ENCODE measurements around the gene ENTR1. TPM values are rescaled to one million over a fixed set of nuclear protein-coding genes. Genes with fewer than 3 reads are reported as not detected.

Gene ENTR1
- total RNA-seq, 1 donor from 2014 or later = 60.4 TPM

DNA sequence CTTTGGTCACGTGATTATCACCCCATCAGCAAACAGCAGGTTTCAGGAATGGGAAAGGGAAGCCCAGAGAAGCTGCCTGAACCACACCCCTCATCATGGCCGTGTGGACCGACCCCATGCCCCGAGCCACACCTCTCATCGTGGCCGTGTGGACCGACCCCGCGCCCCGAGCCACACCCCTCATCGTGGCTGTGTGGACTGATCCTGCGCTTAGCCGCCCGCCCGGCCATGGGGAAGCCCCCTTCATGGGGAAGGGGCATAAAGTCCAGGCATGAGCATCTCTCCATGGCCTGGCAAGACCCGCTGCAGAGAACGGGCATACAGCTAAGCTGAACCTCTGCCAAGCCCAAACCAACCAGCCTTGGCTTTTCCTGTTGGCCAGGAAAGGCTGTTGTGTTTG, 16.9 kb downstream of the ENTR1 start:
- Histone ChIP-seq H3K9me3 (no peaks in the 10 kb centered on the region), H3K4me1 (peaks cover 2% of the 10 kb centered on the region), H3K4me3 (no peak overlapping the region), H3K36me3 (peaks cover 0 to 87% of the 10 kb centered on the region in 2 donors), H3K27ac (no peak overlapping the region), H3K27me3 (no peaks in the 10 kb centered on the region)
- no peak for TF ChIP-seq POLR2AphosphoS5 (IDR thresholded peaks at IDR 0.05; ENCODE audit: insufficient read depth in 1 of 2, low read depth in 1 of 2)
- no peak for TF ChIP-seq POLR2A (IDR thresholded peaks at IDR 0.05)
- TF ChIP-seq, protein P1, sequence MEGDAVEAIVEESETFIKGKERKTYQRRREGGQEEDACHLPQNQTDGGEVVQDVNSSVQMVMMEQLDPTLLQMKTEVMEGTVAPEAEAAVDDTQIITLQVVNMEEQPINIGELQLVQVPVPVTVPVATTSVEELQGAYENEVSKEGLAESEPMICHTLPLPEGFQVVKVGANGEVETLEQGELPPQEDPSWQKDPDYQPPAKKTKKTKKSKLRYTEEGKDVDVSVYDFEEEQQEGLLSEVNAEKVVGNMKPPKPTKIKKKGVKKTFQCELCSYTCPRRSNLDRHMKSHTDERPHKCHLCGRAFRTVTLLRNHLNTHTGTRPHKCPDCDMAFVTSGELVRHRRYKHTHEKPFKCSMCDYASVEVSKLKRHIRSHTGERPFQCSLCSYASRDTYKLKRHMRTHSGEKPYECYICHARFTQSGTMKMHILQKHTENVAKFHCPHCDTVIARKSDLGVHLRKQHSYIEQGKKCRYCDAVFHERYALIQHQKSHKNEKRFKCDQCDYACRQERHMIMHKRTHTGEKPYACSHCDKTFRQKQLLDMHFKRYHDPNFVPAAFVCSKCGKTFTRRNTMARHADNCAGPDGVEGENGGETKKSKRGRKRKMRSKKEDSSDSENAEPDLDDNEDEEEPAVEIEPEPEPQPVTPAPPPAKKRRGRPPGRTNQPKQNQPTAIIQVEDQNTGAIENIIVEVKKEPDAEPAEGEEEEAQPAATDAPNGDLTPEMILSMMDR (IDR thresholded peaks at IDR 0.05) = no peak
- intact Hi-C loops (cut with DNase I) = no loop called here
- DNase-seq (ENCODE audit: extremely low spot score in 2 of 2) = no peak

DNA sequence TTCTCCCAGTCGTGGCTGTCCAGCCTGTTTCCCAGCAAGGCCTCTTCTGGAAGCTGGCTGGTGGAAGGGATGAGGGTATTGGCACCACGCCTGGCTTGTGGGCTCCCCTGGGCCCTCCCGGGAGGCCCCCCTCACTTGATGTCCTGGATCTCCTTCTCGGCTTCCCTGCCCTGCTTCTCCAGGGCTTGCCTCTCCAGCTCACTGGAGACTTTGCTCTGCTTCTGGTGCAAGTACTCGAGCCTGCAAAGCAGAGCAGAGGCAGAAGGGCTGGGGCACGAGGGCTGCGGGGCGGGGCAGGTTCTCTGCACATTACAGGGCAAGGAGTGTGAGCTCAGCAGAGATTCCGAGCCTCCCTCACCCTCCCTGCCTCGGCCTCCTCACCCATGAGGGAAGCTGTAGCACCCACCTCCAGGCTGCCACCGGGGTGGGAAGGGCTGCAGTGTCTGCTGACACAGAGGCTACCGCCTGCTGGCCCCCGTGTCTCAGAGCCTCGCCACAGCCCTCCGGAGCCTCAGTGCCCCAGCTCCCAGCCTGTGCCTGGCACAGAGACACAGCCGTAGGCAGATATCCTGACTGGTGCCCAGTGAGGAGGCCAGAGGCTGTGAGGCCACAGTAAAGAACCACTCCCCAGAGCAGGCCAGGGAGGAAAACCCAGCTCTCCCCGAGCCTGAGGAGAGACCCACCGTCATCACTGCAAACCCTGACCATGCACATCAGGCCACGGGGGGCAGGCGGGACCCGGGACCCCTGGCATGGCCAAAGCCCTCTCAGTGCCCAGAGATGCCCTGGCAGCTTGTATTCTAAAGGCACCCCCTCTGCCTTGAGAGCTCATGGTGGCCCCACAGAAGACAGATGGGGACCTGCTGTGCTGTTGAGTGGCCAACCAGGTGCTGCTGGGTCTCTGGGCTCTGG, 17.6 kb downstream of the ENTR1 start:
- no peaks in the 10 kb centered on the region for H3K27me3 ChIP-seq
- no peaks in the 10 kb centered on the region for H3K9me3 ChIP-seq
- H3K36me3 ChIP-seq = peaks cover 0 to 93% of the 10 kb centered on the region in 2 donors
- no peaks in the 10 kb centered on the region for H3K4me1 ChIP-seq
- no peak overlapping the region for H3K4me3 ChIP-seq
- H3K27ac ChIP-seq = no peak overlapping the region
- intact Hi-C loops (cut with DNase I) = no loop called here
- TF ChIP-seq, protein P1 (IDR thresholded peaks at IDR 0.05) = no peak
- TF ChIP-seq POLR2A (IDR thresholded peaks at IDR 0.05) (no peak), POLR2AphosphoS5 (IDR thresholded peaks at IDR 0.05; ENCODE audit: insufficient read depth in 1 of 2, low read depth in 1 of 2) (no peak)
- no peak for DNase-seq (ENCODE audit: extremely low spot score in 2 of 2)

DNA sequence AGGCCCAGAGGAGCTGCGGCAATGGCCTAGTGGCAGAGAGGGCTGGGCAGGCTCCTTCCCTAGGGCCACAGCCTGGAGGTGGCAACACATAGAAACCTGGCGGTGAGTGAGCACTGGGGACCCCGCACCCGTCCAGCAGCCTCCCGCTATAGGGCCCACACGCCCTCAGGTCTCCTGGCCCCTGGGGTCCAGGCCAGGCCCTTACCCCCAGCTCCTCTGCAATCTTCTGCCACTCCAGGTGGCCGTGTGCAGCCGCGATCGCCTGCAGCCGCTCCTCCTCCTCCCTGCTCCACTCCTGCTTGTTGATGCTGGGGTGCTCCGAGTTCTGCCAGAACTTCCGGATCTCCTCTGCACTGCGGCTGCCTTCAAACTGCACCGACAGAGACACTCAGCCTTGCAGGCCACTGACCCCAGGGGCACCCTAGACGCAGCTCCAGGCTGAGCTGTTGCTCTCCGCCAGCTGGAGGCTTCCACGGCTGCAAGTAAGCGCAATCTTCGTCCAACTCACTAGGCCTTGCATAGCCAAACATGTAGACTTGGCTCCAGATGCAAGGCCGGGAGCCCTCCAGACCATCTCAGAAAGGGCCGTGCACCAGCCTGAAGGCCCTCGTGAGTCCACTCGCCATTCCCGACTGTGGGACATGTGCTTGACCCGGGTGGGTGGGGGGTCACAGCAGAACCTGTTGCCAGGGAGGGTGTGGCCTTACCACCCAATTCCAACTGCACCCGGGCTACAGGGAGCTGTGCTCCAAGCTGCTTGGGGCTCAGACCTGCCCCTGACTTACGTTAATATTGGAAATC, 18.5 kb downstream of the ENTR1 start:
- intact Hi-C loops (cut with DNase I) = no loop called here
- H3K36me3 ChIP-seq = peaks cover 0 to 93% of the 10 kb centered on the region in 2 donors
- no peaks in the 10 kb centered on the region for H3K9me3 ChIP-seq
- DNase-seq (ENCODE audit: extremely low spot score in 2 of 2) = no peak
- H3K4me3 ChIP-seq = no peak overlapping the region
- no peaks in the 10 kb centered on the region for H3K27me3 ChIP-seq
- no peak overlapping the region for H3K27ac ChIP-seq
- H3K4me1 ChIP-seq = no peaks in the 10 kb centered on the region
- no peak for TF ChIP-seq POLR2AphosphoS5 (IDR thresholded peaks at IDR 0.05; ENCODE audit: insufficient read depth in 1 of 2, low read depth in 1 of 2)
- no peak for TF ChIP-seq POLR2A (IDR thresholded peaks at IDR 0.05)
- TF ChIP-seq, protein P1 (IDR thresholded peaks at IDR 0.05) = no peak

DNA sequence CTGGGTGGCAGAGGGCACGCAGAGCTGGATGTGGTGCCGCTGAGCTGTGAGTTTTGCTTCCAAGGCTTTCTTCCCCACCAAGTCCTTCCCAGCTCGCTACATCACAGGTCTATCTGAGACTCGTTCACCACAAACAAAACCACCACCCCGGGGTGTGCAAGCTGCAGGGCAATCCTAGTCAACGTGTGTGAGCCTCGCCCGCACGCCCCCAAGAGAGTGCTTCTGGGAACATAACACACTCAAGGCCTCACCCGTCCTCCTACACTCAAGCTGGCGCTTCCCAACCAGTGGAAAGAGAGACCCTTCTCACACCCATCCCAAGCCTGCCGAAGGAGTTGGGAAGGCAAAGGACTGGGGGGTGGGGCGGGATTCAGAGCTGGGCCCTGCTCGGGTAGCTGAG, 21.0 kb downstream of the ENTR1 start:
- TF ChIP-seq POLR2AphosphoS5 (IDR thresholded peaks at IDR 0.05; ENCODE audit: insufficient read depth in 1 of 2, low read depth in 1 of 2) = no peak
- TF ChIP-seq, protein P1 (IDR thresholded peaks at IDR 0.05) = no peak
- TF ChIP-seq POLR2A (IDR thresholded peaks at IDR 0.05) = no peak
- H3K36me3 ChIP-seq = peaks cover 0 to 79% of the 10 kb centered on the region in 2 donors
- intact Hi-C loops (cut with DNase I) = no loop called here
- H3K4me1 ChIP-seq = no peaks in the 10 kb centered on the region
- H3K9me3 ChIP-seq = no peaks in the 10 kb centered on the region
- H3K27ac ChIP-seq = no peak overlapping the region
- no peaks in the 10 kb centered on the region for H3K27me3 ChIP-seq
- DNase-seq (ENCODE audit: extremely low spot score in 2 of 2) = no peak
- H3K4me3 ChIP-seq = no peak overlapping the region

All from vagina (tissue), 2 donors.